Endometrial microvascular endothelial cells (primary cell): ENCODE results near the gene NBAS. TPM values are rescaled to one million over a fixed set of nuclear protein-coding genes. Genes with fewer than 3 reads are reported as not detected.
"Not testable (repeated sequence)": the region's sequence is repeated elsewhere in the genome, so short reads cannot be mapped to it uniquely, and the experiment has no call there.

Experiments used
- in situ Hi-C: cut with HindIII; loops from 2 replicates; pipeline ENCODE4 v1.10.0; 2017; ENCODE audit warnings: low sequenced_read_pairs, low pct_unique_long_range_greater_than_20kb; ENCODE audit errors: inconsistent ontology term
- total RNA-seq: library from RNA; depleted of rRNA; stranded (reverse); fragments of >200 nt; gene quantifications from one replicate; pipeline ENCODE4 v1.2.3, GENCODE V29; 2015; ENCODE audit errors: inconsistent ontology term

Gene NBAS
- total RNA-seq, 1 donor from 2014 or later = 40.5 TPM

DNA sequence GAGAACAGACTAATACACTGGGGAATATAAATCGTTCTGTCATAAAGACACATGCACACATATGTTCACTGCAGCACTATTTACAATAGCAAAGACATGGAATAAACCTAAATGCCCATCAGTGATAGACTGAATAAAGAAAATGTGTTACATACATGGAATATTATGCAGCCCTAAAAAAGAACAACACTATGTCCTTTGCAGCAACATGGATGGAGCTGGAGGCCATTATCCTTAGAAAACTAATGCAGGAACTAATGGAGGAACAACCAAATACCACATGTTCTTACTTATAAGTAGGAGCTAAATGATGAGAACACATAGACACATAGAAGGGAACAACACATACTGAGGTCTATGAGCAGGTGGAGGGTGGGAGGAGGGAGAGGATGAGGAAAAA, 61.9 kb downstream of the NBAS start:
- in situ Hi-C loops = not testable (repeated sequence)

DNA sequence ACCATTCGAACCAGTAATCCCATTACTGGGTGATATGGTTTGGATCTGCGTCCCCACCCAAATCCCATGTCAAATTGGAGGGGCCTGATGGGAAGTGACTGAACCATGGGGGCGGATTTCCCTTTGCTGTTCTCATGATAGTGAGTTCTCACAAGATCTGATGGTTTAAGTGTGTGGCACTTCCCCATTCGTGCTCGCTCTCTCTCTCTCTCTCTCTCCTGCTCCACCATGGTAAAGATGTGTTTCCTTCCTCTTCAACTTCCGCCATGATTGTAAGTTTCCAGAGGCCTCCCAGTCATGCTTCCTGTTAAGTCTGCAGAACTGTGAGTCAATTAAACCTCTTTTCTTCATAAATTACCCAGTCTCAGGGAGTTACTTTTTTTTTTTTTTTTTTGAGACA, 62.6 kb downstream of the NBAS start:
- in situ Hi-C loops = no loop called here

DNA sequence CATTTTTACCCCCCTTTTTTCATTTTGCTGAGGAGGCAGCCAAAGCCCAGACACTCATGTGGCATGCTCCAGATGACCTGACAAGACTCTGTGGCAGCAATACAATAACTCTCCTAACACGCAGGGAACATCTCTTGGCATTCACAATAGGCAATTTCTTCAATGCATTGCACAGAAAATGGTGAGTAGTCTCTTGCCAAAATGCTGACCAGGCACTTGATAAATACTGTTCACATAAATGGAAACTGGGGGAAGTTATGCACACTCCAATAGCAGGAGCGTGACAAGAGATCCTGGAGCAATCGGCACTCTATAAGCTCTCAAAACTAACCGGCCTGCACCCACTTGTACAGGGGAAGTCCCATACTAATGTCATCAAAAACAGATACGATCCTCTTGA, 66.3 kb downstream of the NBAS start:
- in situ Hi-C loops = no loop called here

DNA sequence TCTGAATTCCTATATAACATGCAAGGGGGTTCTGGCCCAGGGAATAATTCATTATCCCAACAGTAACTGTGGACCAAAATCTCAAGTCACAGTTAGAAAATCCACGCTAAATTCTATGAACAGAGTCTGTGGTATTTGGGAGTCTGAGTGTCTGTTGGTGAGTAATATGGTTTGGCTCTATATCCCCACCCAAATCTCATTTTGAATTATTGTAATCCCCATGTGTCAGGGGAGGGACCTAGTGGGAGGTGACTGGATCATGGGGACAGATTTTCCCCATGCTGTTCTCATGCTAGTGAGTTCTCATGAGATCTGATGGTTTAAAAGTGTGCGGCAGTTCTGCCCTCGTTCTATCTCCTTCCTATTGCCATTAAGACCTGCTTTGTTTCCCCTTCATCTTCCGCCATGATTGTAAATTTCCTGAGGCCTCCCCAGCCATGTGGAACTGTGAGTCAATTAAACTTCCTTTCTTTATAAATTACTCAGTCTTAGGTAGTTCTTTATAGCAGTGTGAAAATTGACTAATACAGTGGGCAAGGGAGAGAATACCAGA, 68.3 kb downstream of the NBAS start:
- in situ Hi-C loops = no loop called here

GRCh38 chr2:15486770-15487169, 74.4 kb downstream of the NBAS start:
- in situ Hi-C loops = no loop called here

- in situ Hi-C loops = no loop called here
Observed at GRCh38 chr2:15485949-15486348, 75.2 kb downstream of the NBAS start.

GRCh38 chr2:15481000-15481399, 80.1 kb downstream of the NBAS start:
- in situ Hi-C loops = no loop called here

- in situ Hi-C loops = no loop called here
Observed at GRCh38 chr2:15480552-15480951, 80.6 kb downstream of the NBAS start.

DNA sequence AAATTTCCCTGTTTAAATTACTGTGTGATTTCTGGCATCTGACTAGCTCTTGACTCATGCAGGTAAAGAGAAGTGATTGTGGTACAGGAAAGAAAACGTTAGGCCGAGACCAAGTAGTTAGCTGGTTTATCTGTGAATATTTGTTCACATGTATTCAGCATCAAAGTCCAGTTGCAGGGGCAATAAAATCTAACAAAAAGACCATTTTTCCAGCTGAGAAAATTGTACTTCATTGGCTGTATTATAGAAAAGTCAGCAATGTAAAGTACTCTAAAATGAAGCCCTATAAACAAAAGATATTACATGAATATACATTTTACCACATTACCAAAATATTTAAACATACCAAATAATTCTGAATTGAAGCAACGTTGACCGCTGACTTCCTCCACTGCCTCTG, 88.3 kb downstream of the NBAS start:
- in situ Hi-C loops = no loop called here

DNA sequence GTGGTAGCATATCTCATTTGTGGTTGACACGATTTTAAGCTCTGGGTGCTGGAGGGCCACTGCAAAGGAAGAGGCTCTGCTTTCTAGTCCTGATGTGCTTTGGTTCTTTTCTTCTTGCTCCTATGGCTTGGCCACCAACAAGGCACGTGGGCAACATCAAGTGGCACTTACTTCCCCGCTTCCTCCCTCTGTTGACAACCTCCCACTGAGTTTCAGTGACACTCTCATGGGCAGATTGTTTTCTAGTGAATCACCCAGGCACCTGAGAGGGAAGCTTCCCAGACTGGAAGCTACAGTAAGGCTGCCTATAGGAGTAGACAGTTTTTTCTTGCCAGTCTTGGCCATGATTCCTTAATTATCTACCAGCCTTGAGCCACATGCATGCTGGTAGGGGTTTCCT, 89.0 kb downstream of the NBAS start:
- in situ Hi-C loops = no loop called here

- in situ Hi-C loops = no loop called here
Observed at GRCh38 chr2:15471606-15472005, 89.5 kb downstream of the NBAS start.

GRCh38 chr2:15460112-15460620, 101.0 kb downstream of the NBAS start:
- in situ Hi-C loops = no loop called here

DNA sequence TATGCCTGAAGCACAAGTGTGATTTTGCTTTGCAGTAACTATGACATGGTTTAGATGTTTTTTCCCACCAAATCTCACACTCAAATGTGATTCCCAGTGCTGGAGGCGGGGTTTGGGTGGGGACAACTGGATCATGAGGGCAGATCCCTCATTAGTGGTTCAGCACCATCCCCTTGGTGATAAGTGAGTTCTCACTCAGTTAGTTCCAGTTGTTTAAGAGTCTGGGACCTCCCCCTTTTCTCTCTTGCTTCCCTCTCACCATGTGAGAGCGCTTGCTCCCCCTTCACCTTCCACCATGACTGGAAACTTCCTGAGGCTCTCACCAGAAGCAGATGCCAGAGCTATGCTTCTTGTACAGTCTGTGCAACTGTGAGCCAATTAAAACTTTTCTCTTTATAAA, 102.9 kb downstream of the NBAS start:
- in situ Hi-C loops = no loop called here

- in situ Hi-C loops = no loop called here
Observed at GRCh38 chr2:15457868-15458267, 103.3 kb downstream of the NBAS start.

DNA sequence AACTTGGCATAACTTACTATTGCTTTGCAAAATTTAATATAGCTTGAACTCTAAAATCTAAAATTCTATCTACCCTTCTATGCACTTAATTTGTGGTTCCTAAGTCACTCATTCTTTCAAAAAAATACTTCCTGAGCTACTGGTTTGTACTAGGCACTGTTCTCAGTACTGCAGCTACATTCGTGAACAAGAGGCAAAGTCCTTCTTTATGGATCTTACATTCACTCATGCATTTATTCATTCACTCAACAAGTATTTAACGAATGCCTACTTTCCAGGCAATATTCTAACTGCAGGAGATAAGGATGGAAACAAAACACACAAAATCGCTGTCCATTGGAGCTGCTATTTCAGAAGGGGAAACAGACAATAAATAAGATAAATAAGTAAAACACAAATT, 104.8 kb downstream of the NBAS start:
- in situ Hi-C loops = no loop called here

GRCh38 chr2:15450808-15451207, 110.3 kb downstream of the NBAS start:
- in situ Hi-C loops = no loop called here

GRCh38 chr2:15449556-15450236, 111.4 kb downstream of the NBAS start:
- in situ Hi-C loops = no loop called here

DNA sequence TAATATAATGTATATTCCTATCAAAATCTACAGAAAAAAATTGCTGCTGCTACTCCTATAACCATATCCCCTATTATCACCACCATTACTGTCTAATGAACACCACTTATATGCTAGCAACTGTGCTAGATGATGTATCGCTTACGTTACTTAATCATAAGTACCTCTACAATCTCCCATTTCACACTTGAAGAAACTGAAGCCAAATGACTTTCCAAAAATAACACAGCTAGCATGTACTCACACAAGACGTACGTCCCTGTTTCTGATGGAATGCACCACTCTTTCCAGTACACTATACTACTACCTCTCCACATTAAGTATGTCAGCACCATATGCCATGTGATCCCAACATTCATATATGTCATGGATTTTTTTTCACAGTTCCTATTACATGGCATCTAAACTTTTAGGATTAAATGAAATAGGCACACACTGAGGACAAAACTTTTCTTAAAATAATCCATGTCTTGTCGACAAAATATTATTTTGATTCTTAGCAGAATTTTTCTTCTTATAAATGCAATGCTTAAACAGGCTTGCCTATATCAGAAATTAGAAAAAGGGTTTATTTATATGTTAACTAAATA, 112.8 kb downstream of the NBAS start:
- in situ Hi-C loops = no loop called here

DNA sequence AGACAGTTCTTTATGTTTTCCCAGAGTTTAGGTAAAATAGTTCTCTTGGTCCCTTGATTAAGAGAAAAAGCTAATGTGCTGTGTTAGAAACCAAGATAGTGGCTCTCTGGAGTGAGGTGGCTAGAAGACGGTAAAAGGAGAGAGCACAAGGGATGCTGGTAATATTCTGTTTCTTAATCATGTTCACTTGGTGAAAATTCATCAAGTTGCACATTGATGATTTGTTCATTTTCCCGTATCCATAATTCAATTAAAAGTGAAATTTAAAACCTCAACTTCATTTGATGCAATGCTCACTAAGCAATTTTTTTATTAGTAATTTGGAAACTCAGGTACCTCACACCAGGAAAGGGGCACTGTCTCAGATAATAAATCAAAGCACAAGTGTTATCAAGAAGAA, 113.8 kb downstream of the NBAS start:
- in situ Hi-C loops = no loop called here

- in situ Hi-C loops = no loop called here
Observed at GRCh38 chr2:15446961-15447360, 114.2 kb downstream of the NBAS start.
